NCI-H1436 treated with DMSO at 0.1 percent for 48 hours (cell line): Measurements from ENCODE around the gene CHST3.

ENCODE experiments used
- DNase-seq: peaks from one replicate; lab custom pipeline; 2025; lab: John Stamatoyannopoulos, UW

Gene CHST3

DNA sequence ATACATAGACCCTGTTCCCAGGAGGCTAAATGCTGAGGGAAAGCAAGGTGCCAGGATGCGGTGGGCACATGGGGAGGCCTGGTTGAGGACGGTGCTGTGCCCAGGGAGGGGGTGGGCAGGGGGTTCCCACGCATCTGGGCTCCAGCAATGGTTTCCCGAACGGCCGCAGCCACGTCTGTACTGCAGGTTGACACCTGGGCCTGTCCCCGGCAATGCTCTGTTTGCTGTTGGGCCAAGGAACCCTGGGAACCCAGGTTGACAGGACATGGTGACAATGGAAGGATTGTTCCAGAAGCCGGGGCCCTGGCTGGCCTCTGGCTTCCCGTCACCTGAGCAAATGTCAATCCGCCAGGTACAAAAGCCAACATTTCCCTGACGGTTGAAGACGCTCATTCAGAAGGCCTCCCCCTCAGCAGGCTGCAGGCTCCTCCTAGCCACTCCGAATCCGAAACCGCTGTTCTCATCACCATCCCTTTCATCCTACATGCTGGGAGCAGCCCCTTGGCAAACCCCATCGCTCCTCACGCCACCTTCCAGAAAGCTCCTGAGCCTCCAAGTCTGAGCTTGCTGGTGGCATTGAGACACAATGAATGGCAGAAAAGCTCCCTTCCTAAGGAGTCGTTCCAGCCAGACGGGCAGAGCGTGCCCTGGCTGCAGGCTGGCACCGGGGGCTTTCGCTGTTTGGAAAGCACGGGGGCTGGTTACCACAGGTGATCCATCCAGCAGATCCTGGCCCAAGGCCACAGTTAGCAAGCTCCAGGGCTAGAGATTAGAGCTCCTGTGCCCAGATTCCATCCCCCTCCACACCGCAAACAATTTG is 92.9 kb downstream of the CHST3 start:
- no peak for DNase-seq

DNA sequence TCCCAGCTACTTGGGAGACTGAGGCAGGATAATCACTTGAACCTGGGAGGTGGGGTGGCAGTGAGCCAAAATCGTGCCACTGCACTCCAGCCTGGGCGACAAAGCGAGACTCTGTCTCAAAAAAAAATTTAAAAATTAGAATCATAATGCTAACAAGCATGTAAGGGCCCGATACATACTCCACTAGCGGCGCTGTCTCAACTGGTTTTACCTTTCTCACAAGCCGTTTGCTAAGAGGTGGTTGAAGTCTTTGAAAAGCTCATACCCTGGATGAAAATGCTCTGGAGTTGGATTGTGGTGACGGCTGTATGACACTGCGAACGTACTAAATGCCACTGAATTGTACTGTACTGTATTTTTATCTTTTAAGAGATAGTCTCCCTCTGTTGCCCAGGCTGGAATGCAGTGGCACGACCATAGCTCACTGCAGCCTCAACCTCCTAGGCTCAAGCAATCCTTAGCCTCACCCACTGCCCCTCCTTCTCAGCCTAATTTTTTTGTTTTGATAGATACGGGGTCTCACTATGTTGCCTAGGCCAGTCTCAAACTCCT is 94.2 kb downstream of the CHST3 start:
- no peak for DNase-seq

DNA sequence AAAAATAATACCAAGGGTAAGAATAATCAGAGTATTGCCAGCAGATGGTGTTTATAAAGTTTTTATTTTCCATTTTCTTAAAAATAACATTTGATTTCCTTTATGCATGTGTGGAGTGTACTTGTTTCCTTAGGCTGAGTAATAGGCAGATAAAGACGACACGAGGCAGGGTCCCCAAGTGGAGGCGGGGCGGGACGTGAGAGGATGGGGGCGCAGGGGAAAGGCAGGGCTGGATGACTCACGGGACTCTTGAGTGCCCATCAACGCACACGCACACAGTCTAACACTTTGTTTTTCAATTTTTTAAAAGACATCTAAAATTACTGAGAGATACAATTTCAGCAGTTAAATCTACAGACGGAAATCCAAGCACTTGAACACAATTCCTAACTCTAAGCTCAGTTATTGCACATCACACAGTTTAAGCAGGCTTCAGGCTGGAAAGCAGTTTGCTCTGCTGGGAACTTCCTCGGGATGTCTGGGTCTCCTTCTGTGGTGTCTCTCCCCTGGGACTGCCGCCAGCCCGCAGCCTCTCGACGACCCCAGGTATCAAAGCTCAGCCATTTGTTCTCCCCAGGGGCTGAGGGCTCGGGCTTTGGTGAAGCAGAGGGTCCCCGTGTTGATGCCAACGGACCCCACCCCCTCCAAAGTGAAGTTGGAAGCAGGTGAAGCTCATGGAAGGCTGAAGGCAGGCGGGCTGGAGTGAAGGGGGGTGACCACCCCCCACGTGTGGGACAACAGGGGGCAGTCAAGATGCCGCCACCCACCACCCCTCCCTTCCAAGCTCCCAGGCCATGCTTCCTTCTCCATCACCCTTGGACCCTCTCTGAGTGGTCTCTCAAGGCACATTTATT is 95.0 kb downstream of the CHST3 start:
- DNase-seq = no peak

DNA sequence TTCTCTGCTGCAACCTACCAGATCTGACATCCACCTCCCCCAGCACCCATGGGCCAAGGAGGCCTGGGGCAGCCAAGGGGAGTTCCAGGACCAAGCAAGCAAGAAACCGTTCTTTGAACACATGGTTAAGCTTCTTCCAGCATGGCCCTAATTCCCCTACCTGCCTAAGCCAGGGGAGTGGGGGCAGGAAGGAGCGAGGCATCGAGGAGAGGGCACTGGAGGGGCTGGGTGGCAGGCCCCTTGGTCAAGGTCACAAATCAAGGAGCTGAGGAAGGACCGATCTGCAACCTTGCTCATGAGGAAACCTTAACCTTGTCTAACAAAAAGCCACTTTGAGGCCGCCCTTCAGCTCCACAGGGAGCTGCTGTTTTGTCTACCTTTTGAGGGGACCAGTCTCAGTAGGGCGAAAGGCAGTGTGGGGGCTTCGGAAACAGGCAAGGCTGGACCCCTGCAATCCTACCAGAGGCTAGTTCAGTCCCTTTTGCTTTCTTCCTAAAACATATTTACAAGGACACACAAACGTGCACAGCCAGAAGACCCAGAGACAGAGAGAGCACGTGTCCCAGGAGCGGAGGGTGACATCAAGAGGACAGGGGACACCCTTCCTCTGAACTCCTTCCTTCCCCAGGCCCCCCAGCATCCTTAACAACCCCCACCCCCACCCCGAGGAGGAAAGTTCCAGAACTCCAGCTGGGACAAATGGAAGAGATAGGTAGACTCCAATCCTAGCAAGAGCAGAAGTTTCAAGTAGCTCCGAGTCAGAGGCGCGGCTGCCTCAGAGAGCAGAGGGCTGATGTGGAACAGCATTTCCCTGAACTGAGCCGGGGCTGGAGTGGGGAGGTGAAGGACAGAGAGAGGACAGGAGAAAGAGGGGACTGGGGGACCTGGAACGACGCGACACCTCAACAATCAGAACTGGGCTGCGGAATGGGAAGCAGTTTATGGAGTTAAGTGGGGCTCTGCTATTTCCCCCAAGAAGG is 95.9 kb downstream of the CHST3 start:
- no peak for DNase-seq

DNA sequence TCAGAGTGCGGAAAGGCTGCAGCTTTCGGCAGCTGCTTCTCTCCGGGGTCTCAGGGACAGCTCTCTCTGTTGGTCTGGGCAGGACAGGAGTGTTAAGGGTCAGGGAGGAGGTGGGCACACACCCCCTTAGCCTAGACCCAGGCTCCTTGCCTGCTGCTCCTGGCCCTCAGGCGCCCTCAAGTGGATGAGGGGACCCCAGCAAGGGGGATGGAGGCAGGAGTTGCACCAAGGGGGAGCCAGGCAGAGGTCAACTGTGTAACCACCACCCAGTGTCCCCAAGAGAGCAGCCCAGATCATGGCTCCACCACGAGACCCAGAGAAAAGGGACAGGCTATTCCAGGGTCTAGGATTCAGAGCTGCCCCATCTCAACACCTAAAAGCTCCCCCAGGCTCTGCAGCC is 97.3 kb downstream of the CHST3 start:
- no peak for DNase-seq

DNA sequence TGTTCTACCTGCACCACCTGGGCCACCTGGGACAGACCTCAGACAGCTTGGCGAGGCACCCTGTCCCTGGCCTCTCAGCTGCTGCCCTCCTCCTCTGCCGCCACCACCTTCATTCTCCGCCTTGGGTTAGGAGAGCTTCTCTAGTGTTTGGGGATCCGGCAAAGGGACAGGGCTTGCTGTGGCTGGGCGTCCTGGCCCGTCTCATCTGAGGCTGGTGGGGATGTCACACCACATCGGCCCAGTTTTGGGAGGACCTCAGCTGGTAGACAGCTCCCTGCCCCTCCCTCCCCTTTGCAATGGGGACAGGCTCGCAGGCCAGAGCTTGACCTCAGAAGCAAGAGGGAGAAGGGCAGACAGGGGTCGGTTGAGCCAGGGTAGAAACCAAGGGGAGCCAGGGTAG is 97.7 kb downstream of the CHST3 start:
- no peak for DNase-seq

DNA sequence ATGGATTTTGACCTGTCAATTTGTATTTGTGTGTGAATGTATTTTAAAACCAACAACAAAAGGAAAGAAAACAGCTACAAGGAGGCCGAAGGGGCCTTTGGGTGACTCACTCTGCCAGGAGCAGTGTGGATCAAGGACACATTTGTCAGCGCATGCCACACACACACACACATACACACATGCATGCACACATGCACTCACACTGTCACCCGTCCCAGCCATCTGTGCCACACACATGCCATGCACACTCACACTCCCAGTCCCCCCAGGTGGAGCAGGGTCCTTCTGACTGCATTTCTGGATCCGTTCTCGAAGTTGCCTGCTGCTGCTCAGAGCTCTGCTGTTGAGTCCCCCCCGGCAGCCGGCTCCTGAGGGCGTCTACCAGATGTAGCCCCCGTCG is 98.2 kb downstream of the CHST3 start:
- no peak for DNase-seq
